GM19240 (cell line): ENCODE data around the gene ARHGAP9.
"Not testable (repeated sequence)": the region's sequence is repeated elsewhere in the genome, so short reads cannot be mapped to it uniquely, and the experiment has no call there.

Experiments used
- DNase-seq: peaks from one replicate; pipeline ENCODE4 v3.0.0; 2011; ENCODE audit warnings: low spot score; ENCODE audit not compliant: insufficient read length

The ARHGAP9 gene

DNA sequence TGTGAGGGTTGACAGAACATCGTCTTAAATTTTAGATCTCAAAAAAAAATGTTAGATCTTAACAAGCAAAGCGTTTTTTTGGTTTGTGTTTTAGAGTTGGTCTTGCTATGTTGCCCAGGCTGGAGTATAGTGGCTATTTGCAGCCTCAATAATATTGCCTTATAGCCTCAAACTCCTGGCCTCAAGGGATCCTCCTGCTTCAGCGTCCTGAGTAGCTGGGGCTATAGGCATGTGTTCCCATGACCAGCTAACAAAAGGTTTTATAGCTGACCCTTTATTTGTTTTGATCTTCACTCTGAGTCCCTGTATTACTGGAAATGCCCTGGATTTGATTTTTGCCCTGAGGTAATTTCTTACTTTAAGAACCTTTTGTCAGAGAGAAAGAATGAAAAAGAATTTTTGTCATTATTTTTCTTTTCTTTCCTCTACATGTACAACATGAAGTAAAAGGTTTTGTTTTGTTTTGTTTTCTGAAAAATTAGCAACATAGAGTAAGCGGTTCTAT, 39.9 kb downstream of the ARHGAP9 start:
- no peak for DNase-seq

DNA sequence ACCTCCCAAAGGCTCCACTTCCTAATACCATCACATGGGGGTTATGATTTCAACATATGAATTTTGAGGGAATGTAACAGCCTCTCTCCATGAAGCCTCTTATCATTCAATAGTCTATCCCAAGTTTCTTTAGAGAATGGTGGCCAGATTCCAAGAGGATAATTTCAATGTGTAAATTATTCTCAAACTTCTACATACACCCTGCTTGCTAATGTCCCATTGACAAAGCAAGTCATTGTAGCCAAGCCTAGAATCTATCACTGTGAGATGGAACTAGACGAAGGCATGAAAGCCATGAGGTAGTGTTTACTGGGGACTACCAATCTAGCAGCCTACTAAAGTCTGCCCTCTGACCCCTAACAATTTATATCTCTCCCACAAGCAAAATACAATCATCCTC, 41.3 kb downstream of the ARHGAP9 start:
- DNase-seq = no peak

DNA sequence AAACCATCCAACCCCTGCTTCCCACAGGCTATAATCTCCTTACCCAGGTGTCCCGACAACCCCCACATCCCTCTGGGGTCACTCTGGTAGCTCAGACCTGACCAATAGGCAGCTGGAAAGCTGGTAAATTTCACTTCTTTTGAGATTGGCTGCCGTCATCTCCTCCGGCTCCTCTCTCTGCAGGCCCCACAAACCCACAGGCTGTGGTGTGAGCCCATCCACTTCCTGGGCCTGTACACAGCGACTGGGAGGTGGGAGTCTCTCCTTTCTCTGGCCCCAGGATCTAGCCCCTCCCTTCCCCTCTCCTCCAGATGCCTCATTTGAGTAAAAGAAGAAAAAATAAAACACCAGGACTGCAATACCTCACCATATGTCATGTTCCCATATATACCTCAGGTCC, 44.4 kb downstream of the ARHGAP9 start:
- DNase-seq = no peak

DNA sequence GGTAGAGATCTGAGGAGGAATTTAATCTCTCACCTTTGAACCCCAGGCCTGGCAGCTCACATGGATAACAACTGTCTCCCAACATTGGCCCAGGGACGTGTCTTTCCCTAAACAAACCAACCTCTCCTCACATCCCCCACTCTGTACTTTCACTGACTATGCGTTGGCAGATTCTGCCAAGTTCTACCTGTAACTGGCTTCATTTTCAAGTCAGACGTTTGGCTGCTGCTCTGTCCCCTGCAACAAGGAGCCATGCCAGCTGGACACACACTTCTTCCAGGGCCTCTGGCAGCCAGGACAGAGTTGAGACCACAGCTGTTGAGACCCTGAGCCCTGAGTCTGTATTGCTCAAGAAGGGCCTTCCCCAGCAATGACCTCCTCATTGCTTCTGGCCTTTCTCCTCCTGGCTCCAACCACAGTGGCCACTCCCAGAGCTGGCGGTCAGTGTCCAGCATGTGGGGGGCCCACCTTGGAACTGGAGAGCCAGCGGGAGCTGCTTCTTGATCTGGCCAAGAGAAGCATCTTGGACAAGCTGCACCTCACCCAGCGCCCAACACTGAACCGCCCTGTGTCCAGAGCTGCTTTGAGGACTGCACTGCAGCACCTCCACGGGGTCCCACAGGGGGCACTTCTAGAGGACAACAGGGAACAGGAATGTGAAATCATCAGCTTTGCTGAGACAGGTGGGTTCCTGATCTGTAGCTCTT, 45.0 kb downstream of the ARHGAP9 start, which contains the start of gene INHBC:
Gene INHBC (plus strand): TSS at position 268 of the 707 bp plus-strand sequence. CDS start 103 bp downstream, at position 371.
- DNase-seq = no peak

DNA sequence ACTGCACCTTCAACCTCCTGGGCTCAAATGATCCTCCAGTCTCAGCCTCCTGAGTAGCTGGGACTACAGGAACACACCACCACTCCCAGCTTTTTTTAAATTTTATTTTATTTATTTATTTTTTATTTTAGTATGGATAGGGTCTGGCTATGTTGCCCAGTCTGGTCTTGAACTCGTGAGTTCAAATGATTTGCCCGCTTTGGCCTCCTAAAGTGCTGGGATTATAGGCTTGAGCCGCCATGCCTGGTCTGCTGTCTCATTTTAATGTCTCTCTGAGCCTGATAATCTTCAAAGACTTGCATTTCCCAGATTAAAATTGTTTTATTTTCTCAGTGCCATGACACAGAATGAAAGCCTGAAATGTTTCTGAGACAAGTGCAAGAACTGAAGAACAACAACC, 46.3 kb downstream of the ARHGAP9 start:
- DNase-seq = no peak

DNA sequence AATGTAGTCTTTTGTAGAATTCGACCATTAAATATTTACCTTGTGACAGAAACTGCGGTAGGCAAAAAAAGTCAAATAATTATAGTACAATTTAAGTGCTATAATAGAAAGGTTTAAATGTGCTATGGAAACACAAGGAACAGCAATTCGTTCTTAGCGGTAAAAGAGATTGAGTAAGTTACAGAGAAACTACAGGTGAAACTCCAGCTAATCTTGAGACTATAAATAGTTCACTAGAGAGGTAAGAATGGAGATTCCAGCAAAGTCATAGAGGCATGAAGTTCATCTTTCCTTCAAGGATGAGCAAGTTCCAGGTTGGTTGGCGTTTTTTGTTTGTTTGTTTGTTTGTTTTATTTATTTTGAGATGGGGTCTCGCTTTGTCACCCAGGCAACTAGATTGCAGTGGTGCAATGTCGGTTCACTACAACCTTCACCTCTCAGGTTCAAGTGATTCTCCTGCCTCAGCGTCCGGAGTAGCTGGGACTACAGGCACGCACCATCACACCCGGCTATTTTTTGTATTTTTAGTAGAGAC, 47.9 kb downstream of the ARHGAP9 start:
- DNase-seq = no peak

DNA sequence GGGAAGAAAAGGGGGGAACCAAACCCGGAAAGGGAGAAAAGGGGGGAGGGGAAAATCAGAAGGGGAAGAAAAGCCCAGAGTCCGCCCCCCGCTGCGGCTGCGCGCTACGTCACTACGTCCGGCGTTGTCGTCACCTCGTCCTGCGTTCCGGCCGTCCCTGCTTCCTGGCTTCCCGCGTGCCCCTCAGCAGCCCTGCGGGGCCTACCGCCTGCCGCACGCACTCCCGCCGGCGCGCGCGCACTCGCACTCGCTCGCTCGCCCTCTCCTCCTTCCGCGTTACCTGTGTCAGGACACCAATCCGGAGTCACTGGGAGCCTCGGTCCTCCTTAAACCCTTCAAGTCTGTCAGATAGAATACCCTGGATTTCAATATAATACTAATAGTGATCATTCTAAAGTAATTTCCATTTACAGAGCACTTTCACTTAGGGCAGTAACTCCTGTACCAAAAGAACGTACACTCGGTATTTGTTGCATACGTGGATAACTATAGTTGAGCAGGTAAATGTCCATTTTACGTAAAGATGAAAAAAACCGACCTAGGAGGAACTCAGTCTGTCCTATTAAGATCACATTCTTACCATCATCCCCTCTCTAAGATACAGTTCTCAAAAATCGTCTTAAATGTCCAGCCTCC, 48.6 kb downstream of the ARHGAP9 start, which contains the start of gene R3HDM2:
Gene R3HDM2 (minus strand): TSS at position 113 of the 636 bp plus-strand sequence. CDS start 120,615 bp downstream, outside the sequence.
- peak; percentile 96 for DNase-seq

DNA sequence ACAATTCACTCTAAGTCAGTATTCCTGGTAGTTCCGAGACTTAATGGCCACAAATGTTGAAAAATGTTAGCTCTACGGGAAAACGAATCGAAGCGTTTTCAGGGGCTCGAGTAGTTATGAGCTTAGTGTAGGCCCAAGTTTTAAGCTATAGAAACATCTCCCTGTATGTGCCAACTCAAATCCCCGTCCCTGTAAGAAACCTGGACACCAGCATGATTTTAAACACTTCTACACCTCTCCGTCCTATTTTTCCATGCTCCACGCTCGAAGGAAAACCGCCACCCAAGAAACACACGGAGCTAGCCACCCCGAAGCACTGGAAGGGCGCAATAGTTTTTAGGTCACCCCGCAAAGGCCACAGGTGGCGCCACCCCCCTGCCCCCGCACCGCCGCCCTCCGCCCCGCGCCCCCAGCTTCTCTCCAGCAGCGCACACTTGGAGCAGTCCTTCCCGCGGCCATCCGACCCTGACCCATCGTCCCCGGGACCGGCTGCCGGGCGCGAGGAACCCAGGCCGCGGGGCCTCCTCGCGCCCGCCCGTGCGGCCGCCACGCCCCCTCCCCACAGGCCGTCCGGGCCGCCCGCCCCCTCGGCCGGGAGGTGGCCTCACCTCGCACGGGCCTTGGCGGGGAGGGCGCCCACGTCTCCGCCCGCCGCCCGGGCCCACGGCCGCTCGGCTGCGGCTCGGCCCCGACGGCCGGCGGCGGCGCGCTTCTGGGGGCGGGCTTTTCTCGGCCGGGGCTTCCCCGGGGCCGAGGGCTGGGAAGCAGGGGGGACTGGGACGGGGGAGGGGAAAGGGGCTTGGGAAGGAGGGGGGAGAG, 49.3 kb downstream of the ARHGAP9 start:
- peak; percentile 67 for DNase-seq

DNA sequence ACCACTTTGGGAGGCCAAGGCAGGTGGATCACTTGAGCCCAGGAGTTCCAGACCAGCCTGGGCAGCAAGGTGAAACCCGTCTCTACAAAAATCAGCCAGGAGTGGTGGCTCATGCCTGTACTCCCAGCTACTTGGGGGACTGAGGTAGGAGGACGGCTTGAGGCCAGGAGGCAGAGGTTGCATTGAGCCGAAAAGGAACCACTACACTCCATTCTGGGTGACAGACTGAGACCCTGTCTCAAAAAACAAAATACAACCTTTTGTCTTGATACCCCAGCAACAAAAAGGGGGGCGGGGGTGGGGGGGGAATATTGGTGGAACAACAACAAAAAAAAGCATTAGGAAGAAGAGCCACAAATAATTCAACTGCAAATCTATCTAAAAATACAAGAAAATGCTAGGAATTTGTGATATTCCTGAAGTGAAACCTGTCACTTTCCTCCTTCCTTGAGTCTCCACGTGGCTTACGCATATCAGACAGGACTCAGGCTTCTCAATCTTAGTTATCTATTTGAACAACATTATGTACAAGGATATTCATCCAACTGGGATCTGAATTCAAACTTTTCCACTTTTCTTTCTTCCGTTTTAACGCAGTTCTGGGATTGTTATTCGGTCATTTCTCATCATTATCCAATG, 50.1 kb downstream of the ARHGAP9 start:
- no peak for DNase-seq

DNA sequence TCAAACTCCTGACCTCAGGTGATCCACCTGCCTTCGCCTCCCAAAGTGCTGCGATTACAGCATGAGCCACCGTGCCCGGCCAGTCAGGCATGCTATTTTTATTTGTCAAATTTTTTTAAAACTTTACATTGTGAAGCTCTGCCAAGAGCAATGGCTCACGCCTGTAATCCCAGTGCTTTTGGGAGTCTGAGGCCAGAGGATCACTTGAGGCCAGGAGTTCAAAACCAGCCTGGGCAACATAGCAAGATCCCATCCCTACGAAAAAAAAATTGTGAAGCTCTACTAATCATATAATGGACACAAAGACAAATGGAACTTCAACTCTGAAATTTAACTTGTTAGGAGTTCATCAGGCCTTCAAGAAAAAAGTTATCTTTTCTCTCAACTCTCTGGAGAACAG, 50.7 kb downstream of the ARHGAP9 start:
- no peak for DNase-seq

DNA sequence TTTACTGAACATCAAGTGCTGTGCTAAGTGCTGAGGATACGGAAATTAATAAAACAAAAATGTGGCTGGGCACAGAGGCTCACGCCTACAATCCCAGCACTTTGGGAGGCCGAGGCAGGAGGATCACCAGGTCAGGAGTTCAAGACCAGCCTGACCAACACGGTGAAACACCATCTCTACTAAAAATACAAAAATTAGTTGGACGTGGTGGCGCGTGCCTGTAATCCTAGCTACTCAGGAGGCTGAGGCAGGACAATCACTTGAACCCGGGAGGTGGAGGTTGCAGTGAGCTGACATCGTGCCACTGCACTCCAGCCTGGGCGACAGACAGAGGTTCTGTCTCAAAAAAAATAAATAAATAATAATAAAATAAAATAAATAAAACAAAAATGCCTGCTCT, 52.7 kb downstream of the ARHGAP9 start:
- not testable (repeated sequence) for DNase-seq
